HG02938 (cell line): ENCODE measurements around the gene DTNA.

ENCODE experiments used
- ATAC-seq: cut with Tn5 transposase; IDR thresholded peaks from one replicate; pipeline ENCODE4 v1.9.1; 2021; ENCODE audit warnings: mild to moderate bottlenecking, moderate library complexity; ENCODE audit not compliant: unreplicated experiment

The DTNA gene

DNA sequence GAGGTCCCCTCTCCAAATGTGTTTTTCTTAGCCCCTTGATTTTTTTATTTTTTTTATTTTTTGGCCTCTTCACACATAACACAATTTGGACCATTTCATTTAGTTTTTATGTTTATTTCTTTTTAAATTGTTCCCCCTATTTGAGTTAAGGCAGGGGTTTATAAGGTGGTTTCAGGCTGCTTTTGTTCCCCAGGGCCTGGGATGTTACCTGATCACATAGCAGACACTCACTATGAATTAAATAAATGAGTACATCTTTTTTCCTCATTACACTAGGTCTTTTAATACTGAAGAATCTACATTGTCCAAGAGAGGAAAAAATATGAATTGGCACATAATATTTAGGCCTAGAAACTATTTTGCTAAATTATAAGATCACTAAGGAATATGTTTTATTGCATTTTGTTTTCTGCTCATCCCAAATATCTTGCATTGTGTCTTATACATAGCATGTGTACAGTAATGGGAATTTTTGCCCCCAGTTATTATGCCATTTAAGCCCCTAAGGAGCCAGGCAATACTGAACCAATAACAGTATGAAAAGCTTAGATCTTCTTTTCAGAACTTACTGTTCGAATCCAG, 218.7 kb downstream of the DTNA start:
- ATAC-seq = no peak

DNA sequence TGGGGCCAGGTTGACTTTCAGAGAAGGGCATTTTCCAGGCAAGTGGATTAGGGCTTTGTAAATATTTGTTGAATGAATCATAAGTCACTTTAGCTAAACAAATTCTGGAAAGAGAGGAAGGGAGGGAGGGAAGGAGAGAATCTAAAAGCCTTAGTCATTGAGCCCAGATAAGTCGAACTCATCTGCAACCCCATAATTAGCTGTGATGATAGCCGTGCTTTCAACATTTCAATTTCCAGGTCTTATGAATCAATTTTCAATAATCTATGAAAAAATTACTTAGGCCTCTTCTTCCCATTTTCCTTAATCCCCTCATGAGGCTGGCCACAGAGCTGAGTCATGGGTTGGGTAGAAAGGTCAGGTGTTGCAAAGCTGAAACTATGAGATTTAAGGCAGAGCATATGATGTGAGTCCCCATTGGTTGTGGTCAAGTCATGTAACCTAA, 219.3 kb downstream of the DTNA start:
- no peak for ATAC-seq

DNA sequence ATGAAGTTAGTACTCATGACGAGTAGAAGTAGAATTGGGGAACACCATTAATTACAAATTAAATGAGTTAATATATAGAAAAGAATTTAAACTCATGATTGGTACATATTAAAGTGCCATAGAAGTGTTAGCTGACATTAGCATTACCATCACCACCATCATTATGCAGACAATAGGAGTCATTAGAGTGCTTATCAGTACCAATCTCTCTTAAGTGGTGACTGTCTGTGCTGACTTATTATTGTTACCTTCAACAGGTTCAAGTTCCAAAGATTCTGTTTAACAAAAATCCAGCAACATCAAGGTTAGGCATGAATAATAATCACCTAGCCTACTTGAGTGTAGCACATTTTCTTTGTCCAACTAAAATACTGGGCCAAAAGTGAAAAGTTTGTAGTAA, 222.3 kb downstream of the DTNA start:
- no peak for ATAC-seq

DNA sequence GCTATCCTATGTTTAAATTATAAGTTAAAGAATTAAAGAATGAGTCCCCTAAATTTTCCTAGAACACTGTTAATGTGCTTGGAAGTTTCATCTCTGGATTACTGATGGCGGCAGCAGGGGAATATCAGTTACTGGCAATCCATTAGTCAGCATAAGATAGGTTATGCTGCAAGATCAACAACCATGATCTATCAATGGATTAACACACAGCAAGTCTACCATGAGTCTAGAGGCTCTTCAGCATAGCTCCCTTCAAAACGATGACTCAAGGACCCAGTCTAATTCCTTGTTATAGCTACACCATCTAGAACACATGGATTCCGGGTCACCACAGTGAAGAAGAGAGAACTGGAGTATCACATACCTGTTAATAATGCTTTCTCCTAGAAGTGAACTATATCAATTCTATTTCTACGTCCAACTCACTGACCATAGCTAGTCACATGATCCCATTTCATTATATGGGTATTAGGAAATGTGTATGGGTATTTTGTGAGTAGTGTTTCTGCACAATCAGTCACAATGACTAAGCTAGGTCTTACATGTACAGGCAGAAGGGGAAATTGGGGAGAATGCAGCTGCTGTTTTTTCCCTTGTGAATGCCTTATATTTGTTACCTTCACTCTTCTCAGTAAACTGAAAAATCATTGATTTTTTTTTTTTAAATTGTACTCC, 222.8 kb downstream of the DTNA start:
- ATAC-seq = no peak

DNA sequence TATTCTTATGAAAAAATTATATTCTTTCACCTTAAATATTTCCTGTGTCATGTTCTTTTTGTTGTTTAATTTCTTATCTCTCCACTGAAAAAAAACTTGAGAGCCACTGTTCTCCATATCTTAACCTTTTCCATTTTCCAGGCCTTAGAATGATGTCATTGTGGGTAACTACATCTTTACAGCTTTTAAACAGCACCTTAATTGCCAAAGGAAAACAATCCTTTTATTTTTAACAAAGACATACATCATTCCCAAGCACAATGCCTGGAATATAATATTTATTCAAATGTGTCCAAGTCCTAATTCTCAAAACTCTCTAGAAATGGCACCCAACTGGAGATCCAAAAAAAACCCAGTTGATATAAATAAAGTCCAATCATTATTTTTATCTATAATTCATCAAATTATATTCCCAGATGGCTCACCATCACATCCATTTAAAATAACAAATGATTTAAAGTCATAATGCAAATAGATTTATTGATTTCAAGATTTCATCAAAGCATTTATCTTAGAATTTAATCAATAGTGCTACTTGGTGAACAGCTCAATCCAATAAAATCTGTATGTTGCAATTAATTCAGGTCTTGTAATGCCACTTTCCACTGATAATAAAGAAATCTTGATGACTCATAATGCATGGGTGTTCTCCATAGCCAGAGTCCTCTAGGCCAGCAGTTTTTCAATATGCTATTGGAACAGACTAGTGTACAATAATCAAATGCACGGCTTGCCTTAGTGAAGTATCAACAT, 224.0 kb downstream of the DTNA start:
- ATAC-seq = no peak

DNA sequence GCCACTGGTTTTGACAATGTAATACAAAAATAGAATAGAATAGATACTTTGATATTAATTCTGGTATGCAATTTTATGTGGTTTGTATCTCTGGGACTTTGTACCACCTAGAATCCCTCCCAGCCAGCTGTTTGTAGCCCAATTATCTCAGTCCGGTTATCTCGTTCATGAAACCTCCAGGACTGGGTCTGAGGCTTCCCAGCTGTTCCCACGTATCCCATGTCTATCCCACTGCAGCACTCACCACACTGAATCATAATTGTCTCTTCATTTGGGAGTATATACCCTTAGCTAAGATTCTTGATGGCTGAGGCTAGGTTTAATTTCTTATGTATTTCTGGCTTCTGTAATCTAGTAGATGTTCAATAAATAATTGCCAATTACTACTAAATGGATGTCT, 226.7 kb downstream of the DTNA start:
- no peak for ATAC-seq

DNA sequence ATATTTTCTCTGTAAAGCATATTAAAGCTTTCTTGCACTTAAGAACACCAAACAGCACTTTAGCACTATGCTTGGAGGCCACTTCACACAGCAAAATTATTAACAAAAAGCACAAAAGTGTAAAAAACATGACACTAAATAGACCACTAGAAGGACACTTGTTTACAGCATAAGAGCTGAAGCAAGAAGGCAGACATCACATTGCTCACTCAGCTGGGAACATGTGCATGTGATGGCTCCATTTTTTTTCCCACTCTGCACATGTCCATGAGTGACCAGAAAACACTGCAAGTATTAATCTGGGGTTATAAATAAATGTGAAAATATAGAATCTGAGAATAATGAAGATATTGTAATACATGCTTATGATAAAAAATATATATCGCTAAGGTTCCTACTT, 228.0 kb downstream of the DTNA start:
- no peak for ATAC-seq
